ENCODE measurements around the gene ADAP1.
"Not testable (repeated sequence)": the region's sequence is repeated elsewhere in the genome, so short reads cannot be mapped to it uniquely, and the experiment has no call there.

Gene ADAP1

GRCh38 chr7:909358-910329 is 44.8 kb downstream of the ADAP1 start:
- DNase-seq (ENCODE audit: low spot score), result peak; percentile 71

- DNase-seq (ENCODE audit: low spot score), result not testable (repeated sequence)
Measured at GRCh38 chr7:908591-909357, 45.7 kb downstream of the ADAP1 start.

- no peak for DNase-seq (ENCODE audit: low spot score)
Measured at GRCh38 chr7:908159-908581, 46.3 kb downstream of the ADAP1 start.

GRCh38 chr7:907158-907980 is 47.1 kb downstream of the ADAP1 start:
- DNase-seq (ENCODE audit: low spot score), result no peak

GRCh38 chr7:906776-907157 is 47.7 kb downstream of the ADAP1 start:
- no peak for DNase-seq (ENCODE audit: low spot score)

- DNase-seq (ENCODE audit: low spot score), result no peak
Measured at GRCh38 chr7:904847-905246, 49.6 kb downstream of the ADAP1 start.

- no peak for DNase-seq (ENCODE audit: low spot score)
Measured at GRCh38 chr7:903921-904755, 50.3 kb downstream of the ADAP1 start.

- DNase-seq (ENCODE audit: low spot score), result no peak
Measured at GRCh38 chr7:902996-903395, 51.5 kb downstream of the ADAP1 start.

GRCh38 chr7:901388-902154 is 52.9 kb downstream of the ADAP1 start:
- peak; percentile 85 for DNase-seq (ENCODE audit: low spot score)

GRCh38 chr7:901041-901387 is 53.5 kb downstream of the ADAP1 start:
- no peak for DNase-seq (ENCODE audit: low spot score)

GRCh38 chr7:900331-901040 is 54.0 kb downstream of the ADAP1 start:
- no peak for DNase-seq (ENCODE audit: low spot score)

GRCh38 chr7:899806-900205 is 54.7 kb downstream of the ADAP1 start:
- DNase-seq (ENCODE audit: low spot score), result no peak

GRCh38 chr7:898855-899681 is 55.4 kb downstream of the ADAP1 start:
- DNase-seq (ENCODE audit: low spot score), result no peak

- DNase-seq (ENCODE audit: low spot score), result no peak
Measured at GRCh38 chr7:898460-898854, 56.0 kb downstream of the ADAP1 start.

- DNase-seq (ENCODE audit: low spot score), result no peak
Measured at GRCh38 chr7:897771-898376, 56.6 kb downstream of the ADAP1 start.

GRCh38 chr7:897086-897485 is 57.4 kb downstream of the ADAP1 start:
- no peak for DNase-seq (ENCODE audit: low spot score)

- no peak for DNase-seq (ENCODE audit: low spot score)
Measured at GRCh38 chr7:896346-897075, 58.0 kb downstream of the ADAP1 start.

Measured in globus pallidus (tissue), 1 donor.